ENCODE data around the gene SP4.

- TF ChIP-seq CTCF (IDR thresholded peaks at IDR 0.05) (no peak), POLR2A (IDR thresholded peaks at IDR 0.05) (no peak), POLR2AphosphoS5 (IDR thresholded peaks at IDR 0.05) (no peak), EP300 (IDR thresholded peaks at IDR 0.05; ENCODE audit: low read depth) (no peak)
Measured at GRCh38 chr7:21500117-21500832, 72.4 kb downstream of the SP4 start.

Measured in transverse colon (tissue), 4 donors.